Esophagus squamous epithelium (tissue), 5 donors: ENCODE data around the gene ZSCAN31. TPM values are rescaled to one million over a fixed set of nuclear protein-coding genes. Genes with fewer than 3 reads are reported as not detected.

Source experiments
- DNase-seq: peaks from one replicate; lab custom pipeline; 2025; lab: John Stamatoyannopoulos, UW
- H3K27ac ChIP-seq, 4 donors: fragments of 200-600 bp; sonication (generic); one replicate each; pipeline ENCODE4 v1.5.1; 2016 to 2019; ENCODE audit warnings: mild to moderate bottlenecking in 1 of 4
- H3K27me3 ChIP-seq, 4 donors: fragments of 200-600 bp; sonication (generic); 1 replicate in 3 of 4; 2 replicates in 1 of 4; pipeline versions ENCODE4 v1.5.1 to v1.6.0; 2017 to 2021; ENCODE audit warnings: antibody characterized with exemption in 1 of 4
- H3K36me3 ChIP-seq, 3 donors: fragments of 200-600 bp; sonication (generic); one replicate each; pipeline ENCODE4 v1.5.1; 2016 to 2019
- H3K4me1 ChIP-seq, 3 donors: fragments of 200-600 bp; sonication (generic); one replicate each; pipeline ENCODE4 v1.5.1; 2017 to 2019
- H3K4me3 ChIP-seq, 4 donors: fragments of 200-600 bp; sonication (generic); 1 replicate in 3 of 4; 2 replicates in 1 of 4; pipeline ENCODE4 v1.5.1; 2016 to 2019; ENCODE audit warnings: mild to moderate bottlenecking in 2 of 4, moderate library complexity in 1 of 4
- H3K9me3 ChIP-seq, 3 donors: fragments of 200-600 bp; sonication (generic); one replicate each; pipeline ENCODE4 v1.5.1; 2016 to 2019
- CTCF ChIP-seq, 6 experiments: fragments of 450-650 bp in 4 of 6; fragments of 200-600 bp in 2 of 6; sonication (generic) in 2 of 6; IDR thresholded peaks; one replicate each; pipeline ENCODE4 v1.5.1; 2016 to 2019; ENCODE audit warnings: antibody characterized with exemption in 6 of 6, mild to moderate bottlenecking in 4 of 6, moderate library complexity in 4 of 6
- POLR2A ChIP-seq, 4 donors: fragments of 450-650 bp; IDR thresholded peaks; one replicate each; pipeline ENCODE4 v1.6.1; 2017; ENCODE audit warnings: antibody characterized with exemption in 4 of 4, mild to moderate bottlenecking in 4 of 4, moderate library complexity in 3 of 4
- WGBS, 2 donors: methylation state at CpG; one replicate each; pipeline ENCODE4 v1.1.5; 2018; 5-methylcytosine and 5-hydroxymethylcytosine counted together
- intact Hi-C: fragments of 100-400 bp; cut with DNase I; formaldehyde crosslinking; loops from one replicate; pipeline ENCODE4 v1.15.0; 2022
- total RNA-seq, 4 donors: library from RNA; depleted of rRNA; stranded (reverse); fragments of >200 nt; gene quantifications; one replicate each; pipeline ENCODE4 v1.1.0, GENCODE V29; 2016
- donor health status: DM: yes; HTN: yes; CAD: no.

ZSCAN31 gene
- total RNA-seq, 4 donors from 2014 or later: 11.6 to 59.9 (median 19.4) TPM

GRCh38 chr6:28295326-28295725 lies 40.6 kb downstream of the ZSCAN31 start:
- TF ChIP-seq POLR2A (IDR thresholded peaks at IDR 0.05): no peak
- TF ChIP-seq CTCF (IDR thresholded peaks at IDR 0.05): no peak
- WGBS, 2 donors: 84 to 85% methylated on average over 5 of the region's 5 CpGs

GRCh38 chr6:28291573-28291972 lies 44.4 kb downstream of the ZSCAN31 start:
- no peak for TF ChIP-seq CTCF (IDR thresholded peaks at IDR 0.05)
- no peak for TF ChIP-seq POLR2A (IDR thresholded peaks at IDR 0.05)
- Histone ChIP-seq H3K27me3 (no peaks in the 10 kb centered on the region), H3K36me3 (peaks cover 0 to 38% (median 0%) of the 10 kb centered on the region in 3 donors), H3K4me3 (no peak overlapping the region), H3K27ac (no peak overlapping the region), H3K4me1 (no peaks in the 10 kb centered on the region), H3K9me3 (no peaks in the 10 kb centered on the region)
- DNase-seq: no peak
- intact Hi-C loops: no loop called here

More at GRCh38 chr6:28295326-28295725, 40.6 kb downstream of the ZSCAN31 start:
- no peak overlapping the region for H3K4me3 ChIP-seq
- H3K27me3 ChIP-seq: no peaks in the 10 kb centered on the region
- intact Hi-C loops: no loop called here
- H3K36me3 ChIP-seq: peaks cover 0 to 32% (median 0%) of the 10 kb centered on the region in 3 donors
- no peak overlapping the region for H3K27ac ChIP-seq
- no peak for DNase-seq
- no peaks in the 10 kb centered on the region for H3K4me1 ChIP-seq
- H3K9me3 ChIP-seq: no peaks in the 10 kb centered on the region

- 82 to 94% methylated on average over 2 of the region's 2 CpGs for WGBS, 2 donors
- intact Hi-C loops: no loop called here
- no peak overlapping the region for H3K27ac ChIP-seq
- peaks cover 0 to 45% (median 0%) of the 10 kb centered on the region in 3 donors for H3K36me3 ChIP-seq
- no peak overlapping the region for H3K4me3 ChIP-seq
- no peaks in the 10 kb centered on the region for H3K9me3 ChIP-seq
- no peaks in the 10 kb centered on the region for H3K27me3 ChIP-seq
- no peak for DNase-seq
- TF ChIP-seq CTCF (IDR thresholded peaks at IDR 0.05) (no peak), POLR2A (IDR thresholded peaks at IDR 0.05) (no peak)
- H3K4me1 ChIP-seq: peaks cover 0 to 19% (median 0%) of the 10 kb centered on the region in 3 donors
Measured at GRCh38 chr6:28282926-28283325, 53.0 kb downstream of the ZSCAN31 start.

GRCh38 chr6:28281288-28282064 lies 54.5 kb downstream of the ZSCAN31 start, which contains the start of gene PGBD1:
PGBD1 (plus strand) TSS chr6:28281572; CDS start chr6:28283814, 2,242 bp downstream.
- Histone ChIP-seq H3K4me1 (peaks cover 0 to 19% (median 0%) of the 10 kb centered on the region in 3 donors), H3K9me3 (no peaks in the 10 kb centered on the region), H3K4me3 (peak within 1 kb of the TSS; percentile 45 to 81 (median 58)), H3K36me3 (peaks cover 0 to 45% (median 0%) of the 10 kb centered on the region in 3 donors), H3K27me3 (no peaks in the 10 kb centered on the region), H3K27ac (peak within 1 kb of the TSS; percentile 12 to 63 (median 42))
- DNase-seq: no peak
- intact Hi-C loops: no loop called here
- peak in 1 of 4 donors; percentile 17 for TF ChIP-seq POLR2A (IDR thresholded peaks at IDR 0.05)
- TF ChIP-seq CTCF (IDR thresholded peaks at IDR 0.05): no peak
- WGBS, 2 donors: 2 to 7% methylated on average over 12 to 23 of the region's 50 CpGs

- Histone ChIP-seq H3K4me1 (peaks cover 0 to 19% (median 0%) of the 10 kb centered on the region in 3 donors), H3K9me3 (no peaks in the 10 kb centered on the region), H3K27me3 (no peaks in the 10 kb centered on the region), H3K27ac (peak overlapping the region in 1 of 4 donors; percentile 12), H3K36me3 (peaks cover 0 to 45% (median 5%) of the 10 kb centered on the region in 3 donors), H3K4me3 (peak overlapping the region; percentile 45 to 81 (median 58))
- WGBS, 2 donors: 48 to 51% methylated on average over 3 of the region's 3 CpGs
- no peak for DNase-seq
- no peak for TF ChIP-seq CTCF (IDR thresholded peaks at IDR 0.05)
- no peak for TF ChIP-seq POLR2A (IDR thresholded peaks at IDR 0.05)
- intact Hi-C loops: no loop called here
Measured at GRCh38 chr6:28280595-28281287, 55.2 kb downstream of the ZSCAN31 start.
